GM12864 (cell line): ENCODE data around the gene ARRB1.
"Not testable (repeated sequence)": the region's sequence is repeated elsewhere in the genome, so short reads cannot be mapped to it uniquely, and the experiment has no call there.

Experiments used
- DNase-seq: peaks from one replicate; pipeline ENCODE4 v3.0.0-alpha.2; 2011; ENCODE audit warnings: low read depth
- H3K4me3 ChIP-seq: 2 replicates; pipeline ENCODE4 v1.5.1; 2011; ENCODE audit warnings: mild to moderate bottlenecking, low read depth, low read length, control low read depth
- TF ChIP-seq, protein P1 (sequence below): IDR thresholded peaks from 2 replicates; pipeline ENCODE4 v1.5.1; 2011; ENCODE audit warnings: low read depth, mild to moderate bottlenecking, moderate library complexity, low read length, control low read depth, inconsistent platforms; ENCODE audit errors: missing control alignments

ARRB1 gene

DNA sequence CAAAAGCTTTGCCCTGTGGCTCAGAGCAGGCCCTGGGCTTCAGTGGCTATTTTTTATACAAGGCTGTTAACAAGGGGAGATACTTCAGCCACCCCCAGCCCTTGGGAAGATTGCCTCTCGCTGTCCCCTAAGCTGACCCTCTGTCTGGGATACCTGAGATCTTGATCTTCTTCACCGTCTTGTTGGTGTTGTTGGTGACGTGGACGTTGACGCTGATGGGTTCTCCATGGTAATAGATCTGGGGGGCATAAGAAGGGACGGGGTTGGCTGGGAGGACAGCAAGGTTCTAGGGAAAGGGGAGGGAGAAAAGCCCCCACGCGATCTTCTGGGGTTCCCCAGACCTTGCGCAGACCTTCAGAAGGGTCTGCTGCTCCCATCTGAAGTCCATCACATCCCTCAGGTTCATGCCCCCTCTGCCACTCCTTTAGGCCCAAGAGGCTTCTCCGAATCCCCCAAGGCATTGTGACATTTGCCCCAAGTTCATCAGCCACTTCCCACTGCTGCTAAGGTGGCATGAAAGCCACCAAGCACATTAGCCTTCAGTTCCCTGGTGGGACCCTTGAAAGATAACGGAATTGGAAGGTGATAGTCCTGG lies 74.2 kb downstream of the ARRB1 start:
- H3K4me3 ChIP-seq = no peak overlapping the region
- TF ChIP-seq, protein P1, sequence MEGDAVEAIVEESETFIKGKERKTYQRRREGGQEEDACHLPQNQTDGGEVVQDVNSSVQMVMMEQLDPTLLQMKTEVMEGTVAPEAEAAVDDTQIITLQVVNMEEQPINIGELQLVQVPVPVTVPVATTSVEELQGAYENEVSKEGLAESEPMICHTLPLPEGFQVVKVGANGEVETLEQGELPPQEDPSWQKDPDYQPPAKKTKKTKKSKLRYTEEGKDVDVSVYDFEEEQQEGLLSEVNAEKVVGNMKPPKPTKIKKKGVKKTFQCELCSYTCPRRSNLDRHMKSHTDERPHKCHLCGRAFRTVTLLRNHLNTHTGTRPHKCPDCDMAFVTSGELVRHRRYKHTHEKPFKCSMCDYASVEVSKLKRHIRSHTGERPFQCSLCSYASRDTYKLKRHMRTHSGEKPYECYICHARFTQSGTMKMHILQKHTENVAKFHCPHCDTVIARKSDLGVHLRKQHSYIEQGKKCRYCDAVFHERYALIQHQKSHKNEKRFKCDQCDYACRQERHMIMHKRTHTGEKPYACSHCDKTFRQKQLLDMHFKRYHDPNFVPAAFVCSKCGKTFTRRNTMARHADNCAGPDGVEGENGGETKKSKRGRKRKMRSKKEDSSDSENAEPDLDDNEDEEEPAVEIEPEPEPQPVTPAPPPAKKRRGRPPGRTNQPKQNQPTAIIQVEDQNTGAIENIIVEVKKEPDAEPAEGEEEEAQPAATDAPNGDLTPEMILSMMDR = no peak
- DNase-seq = no peak

DNA sequence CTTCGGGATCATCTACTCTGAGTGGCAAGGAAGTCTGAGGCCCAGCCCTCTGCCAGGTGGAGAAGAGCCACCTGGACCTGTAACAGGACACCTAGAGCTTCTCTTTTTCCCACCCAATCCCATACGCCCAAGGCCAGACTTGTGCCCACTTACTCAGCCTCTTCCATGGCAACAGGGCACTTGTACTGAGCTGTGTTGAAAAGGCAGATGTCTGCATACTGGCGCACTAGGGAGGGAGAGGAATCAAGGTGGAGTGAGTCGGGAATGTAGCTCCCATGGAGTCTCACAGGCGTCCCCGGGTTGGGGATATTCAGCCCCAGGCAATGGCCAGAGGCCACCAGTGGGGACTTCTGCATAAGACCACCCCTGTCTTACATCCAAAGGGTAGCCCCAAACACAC lies 74.8 kb downstream of the ARRB1 start:
- DNase-seq = no peak
- TF ChIP-seq, protein P1 = no peak
- no peak overlapping the region for H3K4me3 ChIP-seq

DNA sequence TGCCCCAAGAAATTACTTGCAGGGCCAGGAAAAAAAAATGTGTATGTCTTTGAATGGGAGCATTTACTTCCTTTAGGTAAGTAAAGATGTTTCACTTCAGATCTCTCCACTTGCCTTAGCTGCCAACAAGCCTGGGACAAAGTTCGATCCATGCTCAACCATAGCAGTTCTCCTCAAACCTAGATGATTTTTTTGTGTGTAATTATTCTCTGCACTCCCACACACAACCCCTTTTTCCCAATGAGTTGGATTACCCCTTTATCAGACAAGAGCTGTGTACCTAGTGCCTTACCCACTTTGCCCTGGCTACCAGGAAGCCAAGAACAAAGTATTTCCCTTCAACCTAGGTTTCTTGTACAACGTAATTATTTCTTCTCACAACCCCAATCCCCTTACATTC lies 75.3 kb downstream of the ARRB1 start:
- no peak for DNase-seq
- H3K4me3 ChIP-seq = no peak overlapping the region
- TF ChIP-seq, protein P1 = no peak

DNA sequence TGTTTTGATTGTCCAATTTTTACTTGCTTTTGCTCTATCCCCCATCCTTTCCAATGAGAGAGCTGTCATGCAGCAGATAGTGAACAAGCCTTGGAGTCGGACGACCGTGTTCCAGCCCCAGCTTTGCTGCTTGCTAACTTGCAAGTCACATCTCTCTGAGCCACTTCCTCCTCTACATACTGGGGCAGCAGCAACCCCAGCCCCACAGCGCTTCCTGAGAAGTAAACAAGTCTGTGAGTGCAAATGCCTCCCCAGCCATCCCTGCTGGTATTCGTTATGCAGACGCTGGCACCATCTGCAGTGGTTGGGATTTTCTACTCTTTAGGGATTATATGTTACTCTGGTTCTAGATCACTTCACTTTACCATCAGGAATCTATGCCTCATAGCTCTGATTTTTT lies 75.9 kb downstream of the ARRB1 start:
- no peak for DNase-seq
- TF ChIP-seq, protein P1 = no peak
- H3K4me3 ChIP-seq = no peak overlapping the region

DNA sequence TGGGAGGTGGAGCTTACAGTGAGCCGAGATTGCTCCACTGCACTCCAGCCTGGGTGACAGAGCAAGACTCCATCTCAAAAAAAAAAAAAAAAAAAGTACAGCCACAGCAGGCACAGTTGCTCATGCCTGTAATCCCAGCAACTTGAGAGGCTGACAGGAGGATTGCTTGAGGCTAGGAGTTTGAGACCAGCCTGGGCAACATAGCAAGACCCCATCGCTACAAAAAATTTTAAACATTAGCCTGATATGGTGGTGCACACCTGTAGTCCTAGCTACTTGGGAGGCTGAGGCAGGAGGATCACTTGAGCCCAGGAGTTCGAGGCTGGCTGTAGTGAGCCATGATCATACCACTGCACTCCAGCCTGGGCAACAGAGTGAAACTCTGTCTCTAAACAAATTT lies 76.7 kb downstream of the ARRB1 start:
- DNase-seq, H3K4me3 ChIP-seq: not testable (repeated sequence)

DNA sequence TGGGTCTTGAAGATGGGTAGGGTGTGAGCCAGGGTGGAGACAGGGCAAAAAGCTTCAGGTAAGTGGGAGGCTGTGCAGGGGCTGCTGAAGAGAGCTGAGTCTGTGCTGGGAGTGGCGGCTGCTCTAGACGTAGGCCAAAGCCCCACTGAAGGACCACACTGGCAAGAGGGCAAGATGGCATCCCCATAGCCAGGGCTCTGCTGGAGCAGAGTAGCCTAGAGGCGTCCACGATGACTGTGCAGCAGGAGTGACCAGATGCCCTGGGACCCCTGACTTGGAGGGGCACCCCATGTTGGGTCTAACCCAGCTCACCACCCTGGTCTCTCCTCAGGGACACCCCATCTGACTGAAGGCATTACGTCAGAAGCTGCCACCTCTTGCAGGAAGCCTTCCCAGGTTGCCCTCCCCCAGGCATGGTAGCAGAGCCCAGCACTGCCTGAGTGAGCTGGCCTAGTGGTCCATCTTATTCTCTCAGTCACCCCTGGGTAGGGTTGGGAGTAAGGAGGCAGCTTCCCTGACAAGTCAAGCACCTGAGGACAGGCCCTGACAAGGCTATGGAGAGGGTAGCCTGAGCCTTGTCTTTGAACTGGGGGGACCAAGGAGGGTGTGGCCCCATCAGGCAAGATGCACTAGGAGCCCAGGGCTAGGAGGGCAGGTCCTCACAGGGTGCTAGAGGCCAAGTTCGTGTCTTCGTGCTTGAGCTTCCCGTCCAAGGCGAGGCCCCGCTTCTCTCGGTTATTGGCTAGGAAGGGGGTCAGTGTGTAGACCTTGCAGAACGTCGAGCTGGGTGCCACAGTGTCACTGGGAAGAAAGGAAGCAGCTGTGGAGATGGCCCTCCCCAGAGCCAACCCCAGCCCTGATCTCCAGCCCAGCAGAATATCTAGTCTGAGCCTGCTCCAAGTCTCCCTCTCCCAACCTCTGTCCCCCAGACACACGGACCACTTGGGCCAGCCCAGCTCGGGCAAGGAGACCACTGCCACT lies 77.8 kb downstream of the ARRB1 start:
- TF ChIP-seq, protein P1 = no peak
- no peak for DNase-seq
- no peak overlapping the region for H3K4me3 ChIP-seq

DNA sequence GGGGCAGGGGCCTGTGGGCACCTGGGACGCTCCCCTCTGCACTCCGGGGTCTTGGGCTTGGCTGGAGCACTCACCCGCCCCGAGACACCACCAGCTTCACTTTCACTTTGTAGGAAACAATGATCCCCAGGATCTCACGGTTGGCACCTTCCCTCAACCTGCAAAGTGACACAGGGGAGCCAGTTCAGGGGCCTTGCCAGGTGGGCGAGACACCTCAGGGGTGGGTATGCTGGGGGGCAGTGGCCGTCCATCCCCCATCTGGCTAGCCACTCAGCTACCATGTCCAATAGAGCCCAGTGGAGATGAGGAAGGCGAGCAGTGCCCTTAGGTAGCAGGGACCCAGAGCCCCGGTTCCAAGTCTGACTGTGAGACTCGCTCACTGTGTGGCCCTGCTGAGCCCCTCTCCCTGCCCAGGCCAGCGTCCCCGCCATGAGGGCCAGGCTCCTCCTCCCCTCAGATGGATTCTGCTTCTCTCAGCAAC lies 78.6 kb downstream of the ARRB1 start:
- TF ChIP-seq, protein P1 = no peak
- no peak for DNase-seq
- H3K4me3 ChIP-seq = no peak overlapping the region; the same call in 1 of the 2 replicates
